Trophoblast cell (in vitro differentiated cells and primary cell): ENCODE results near the gene IL1RAP.

Source experiments
- DNase-seq, 2 donors: peaks; one replicate each; pipeline ENCODE4 v3.0.0-alpha.2; 2016
- H2AFZ ChIP-seq: 2 replicates; pipeline ENCODE4 v1.6.1; 2013; ENCODE audit warnings: low read length, moderate library complexity, mild to moderate bottlenecking; ENCODE audit not compliant: insufficient read depth, poor library complexity
- H2AK5ac ChIP-seq: 2 replicates; pipeline ENCODE4 v1.6.1; 2013; ENCODE audit warnings: mild to moderate bottlenecking, low read length
- H2BK120ac ChIP-seq: 2 replicates; pipeline ENCODE4 v1.6.1; 2013; ENCODE audit warnings: low read length, mild to moderate bottlenecking, moderate library complexity; ENCODE audit not compliant: insufficient read depth, poor library complexity
- H2BK12ac ChIP-seq: 2 replicates; pipeline ENCODE4 v1.6.1; 2013; ENCODE audit warnings: mild to moderate bottlenecking, low read length, moderate library complexity
- H2BK5ac ChIP-seq: 2 replicates; pipeline ENCODE4 v1.6.1; 2013; ENCODE audit warnings: low read length, low read depth, moderate library complexity, mild to moderate bottlenecking; ENCODE audit not compliant: poor library complexity
- H3K14ac ChIP-seq: 2 replicates; pipeline ENCODE4 v1.6.1; 2013; ENCODE audit warnings: mild to moderate bottlenecking, low read length
- H3K18ac ChIP-seq: 2 replicates; pipeline ENCODE4 v1.6.1; 2013; ENCODE audit warnings: mild to moderate bottlenecking, low read length
- H3K23ac ChIP-seq: 2 replicates; pipeline ENCODE4 v1.6.1; 2013; ENCODE audit warnings: low read length
- H3K27ac ChIP-seq: 2 replicates; pipeline ENCODE4 v1.5.1; 2013; ENCODE audit warnings: low read depth, mild to moderate bottlenecking, inconsistent platforms, low read length, moderate library complexity
- H3K27me3 ChIP-seq: 2 replicates; pipeline ENCODE4 v1.6.1; 2013; ENCODE audit warnings: inconsistent platforms, mild to moderate bottlenecking, low read length, moderate library complexity; ENCODE audit not compliant: insufficient read depth
- H3K36me3 ChIP-seq, 2 experiments: 1 replicate in 1 of 2; 2 replicates in 1 of 2; pipeline ENCODE4 v1.6.1; 2013; ENCODE audit warnings: low read length in 2 of 2, mild to moderate bottlenecking in 2 of 2, moderate library complexity in 1 of 2; ENCODE audit not compliant: insufficient read depth in 2 of 2, control insufficient read depth in 1 of 2
- H3K4ac ChIP-seq: 2 replicates; pipeline ENCODE4 v1.6.1; 2013; ENCODE audit warnings: low read depth, mild to moderate bottlenecking, low read length, moderate library complexity
- H3K4me1 ChIP-seq, 2 experiments: 1 replicate in 1 of 2; 2 replicates in 1 of 2; pipeline ENCODE4 v1.6.1; 2013; ENCODE audit warnings: low read length in 2 of 2, mild to moderate bottlenecking in 2 of 2, moderate library complexity in 1 of 2; ENCODE audit not compliant: insufficient read depth in 2 of 2, control insufficient read depth in 1 of 2
- H3K4me2 ChIP-seq: 2 replicates; pipeline ENCODE4 v1.6.1; 2013; ENCODE audit warnings: inconsistent platforms, mild to moderate bottlenecking, low read length, moderate library complexity
- H3K4me3 ChIP-seq: 2 replicates; pipeline ENCODE4 v1.5.1; 2013; ENCODE audit warnings: mild to moderate bottlenecking, low read depth, low read length, inconsistent platforms
- H3K79me1 ChIP-seq: one replicate; pipeline ENCODE4 v1.6.1; 2013; ENCODE audit warnings: low read length
- H3K79me2 ChIP-seq: 2 replicates; pipeline ENCODE4 v1.6.1; 2013; ENCODE audit warnings: low read length, mild to moderate bottlenecking; ENCODE audit not compliant: control insufficient read depth, insufficient read depth, poor library complexity
- H3K9ac ChIP-seq: 2 replicates; pipeline ENCODE4 v1.6.1; 2013; ENCODE audit warnings: mild to moderate bottlenecking, low read length
- H3K9me3 ChIP-seq: 2 replicates; pipeline ENCODE4 v1.6.1; 2013; ENCODE audit warnings: low read depth, mild to moderate bottlenecking, control low read depth, inconsistent platforms, low read length; ENCODE audit not compliant: insufficient read depth
- H4K12ac ChIP-seq: 2 replicates; pipeline ENCODE4 v1.6.1; 2013; ENCODE audit warnings: low read depth, mild to moderate bottlenecking, low read length, moderate library complexity
- H4K8ac ChIP-seq: 2 replicates; pipeline ENCODE4 v1.6.1; 2013; ENCODE audit warnings: low read depth, mild to moderate bottlenecking, low read length, moderate library complexity
- H4K91ac ChIP-seq: one replicate; pipeline ENCODE4 v1.6.1; 2013; ENCODE audit warnings: low read depth, mild to moderate bottlenecking, low read length, moderate library complexity
- WGBS: extraction: QIAGEN DNeasy Blood & Tissue Kit; methylation state at CpG from one replicate; pipeline ENCODE4 v1.1.7; 2013; ENCODE audit warnings: missing lambda C conversion rate; ENCODE audit not compliant: insufficient read length, insufficient coverage; ENCODE audit errors: extremely low coverage; 5-methylcytosine and 5-hydroxymethylcytosine counted together

IL1RAP gene

GRCh38 chr3:190624282-190624681 lies 110.4 kb downstream of the IL1RAP start:
- Histone ChIP-seq H3K23ac (no peak overlapping the region), H3K14ac (no peak overlapping the region), H4K91ac (no peak overlapping the region), H3K4me3 (no peak overlapping the region), H3K4me2 (no peak overlapping the region), H2AFZ (no peak overlapping the region), H2BK120ac (no peak overlapping the region), H2BK5ac (no peak overlapping the region), H3K79me2 (no peaks in the 10 kb centered on the region), H3K4me1 (no peaks in the 10 kb centered on the region), H2AK5ac (no peak overlapping the region), H2BK12ac (no peak overlapping the region), H3K18ac (no peak overlapping the region), H3K79me1 (no peaks in the 10 kb centered on the region), H3K27ac (no peak overlapping the region), H3K27me3 (no peaks in the 10 kb centered on the region), H3K9ac (no peak overlapping the region), H4K8ac (no peak overlapping the region), H3K9me3 (no peaks in the 10 kb centered on the region), H3K36me3 (no peaks in the 10 kb centered on the region), H4K12ac (no peak overlapping the region), H3K4ac (no peak overlapping the region)
- no peak for DNase-seq
- no CpG with 5 or more reads among the region's 5 CpGs for WGBS

GRCh38 chr3:190626951-190627620 lies 113.2 kb downstream of the IL1RAP start:
- H3K14ac ChIP-seq: no peak overlapping the region
- no peak overlapping the region for H2BK12ac ChIP-seq
- H3K9me3 ChIP-seq: no peaks in the 10 kb centered on the region
- H3K4ac ChIP-seq: no peak overlapping the region
- no peaks in the 10 kb centered on the region for H3K27me3 ChIP-seq
- WGBS: no CpG with 5 or more reads among the region's 7 CpGs
- no peak overlapping the region for H4K12ac ChIP-seq
- H2BK120ac ChIP-seq: no peak overlapping the region
- H4K91ac ChIP-seq: no peak overlapping the region
- no peak overlapping the region for H3K4me2 ChIP-seq
- no peak for DNase-seq
- H3K27ac ChIP-seq: no peak overlapping the region
- no peaks in the 10 kb centered on the region for H3K4me1 ChIP-seq
- no peak overlapping the region for H3K23ac ChIP-seq
- no peaks in the 10 kb centered on the region for H3K36me3 ChIP-seq
- H3K79me2 ChIP-seq: no peaks in the 10 kb centered on the region
- no peak overlapping the region for H3K18ac ChIP-seq
- H3K4me3 ChIP-seq: no peak overlapping the region
- H2AK5ac ChIP-seq: no peak overlapping the region
- H2BK5ac ChIP-seq: no peak overlapping the region
- H3K79me1 ChIP-seq: no peaks in the 10 kb centered on the region
- no peak overlapping the region for H3K9ac ChIP-seq
- H2AFZ ChIP-seq: no peak overlapping the region
- H4K8ac ChIP-seq: no peak overlapping the region

- H3K79me1 ChIP-seq: no peaks in the 10 kb centered on the region
- 100% methylated on average over 1 of the region's 4 CpGs for WGBS
- no peak overlapping the region for H2AK5ac ChIP-seq
- H3K9ac ChIP-seq: no peak overlapping the region
- no peak overlapping the region for H2BK120ac ChIP-seq
- H3K27me3 ChIP-seq: no peaks in the 10 kb centered on the region
- H3K23ac ChIP-seq: no peak overlapping the region
- no peak overlapping the region for H2AFZ ChIP-seq
- H3K4me3 ChIP-seq: no peak overlapping the region
- no peak for DNase-seq
- no peaks in the 10 kb centered on the region for H3K79me2 ChIP-seq
- H4K8ac ChIP-seq: no peak overlapping the region
- no peak overlapping the region for H3K14ac ChIP-seq
- no peaks in the 10 kb centered on the region for H3K4me1 ChIP-seq
- H3K4ac ChIP-seq: no peak overlapping the region
- H3K27ac ChIP-seq: no peak overlapping the region
- H3K18ac ChIP-seq: no peak overlapping the region
- no peak overlapping the region for H4K91ac ChIP-seq
- no peak overlapping the region for H2BK5ac ChIP-seq
- H2BK12ac ChIP-seq: no peak overlapping the region
- H3K36me3 ChIP-seq: no peaks in the 10 kb centered on the region
- no peak overlapping the region for H4K12ac ChIP-seq
- no peaks in the 10 kb centered on the region for H3K9me3 ChIP-seq
- H3K4me2 ChIP-seq: no peak overlapping the region
These were observed 115.2 kb downstream of the IL1RAP start for GRCh38 chr3:190629088-190629487.

GRCh38 chr3:190631295-190631694 lies 117.4 kb downstream of the IL1RAP start:
- Histone ChIP-seq H3K23ac (no peak overlapping the region), H2AK5ac (no peak overlapping the region), H3K27me3 (no peaks in the 10 kb centered on the region), H2AFZ (no peak overlapping the region), H3K4me2 (no peak overlapping the region), H3K79me1 (no peaks in the 10 kb centered on the region), H3K14ac (no peak overlapping the region), H3K18ac (no peak overlapping the region), H3K9me3 (no peaks in the 10 kb centered on the region), H4K12ac (no peak overlapping the region), H3K4me1 (no peaks in the 10 kb centered on the region), H2BK120ac (no peak overlapping the region), H4K91ac (no peak overlapping the region), H2BK5ac (no peak overlapping the region), H2BK12ac (no peak overlapping the region), H3K36me3 (no peaks in the 10 kb centered on the region), H3K9ac (no peak overlapping the region), H4K8ac (no peak overlapping the region), H3K27ac (no peak overlapping the region), H3K4me3 (no peak overlapping the region), H3K4ac (no peak overlapping the region), H3K79me2 (no peaks in the 10 kb centered on the region)
- WGBS: no CpG with 5 or more reads among the region's 2 CpGs
- DNase-seq: no peak
